ENCODE results near the gene SPACDR.
"Not testable (repeated sequence)": the region's sequence is repeated elsewhere in the genome, so short reads cannot be mapped to it uniquely, and the experiment has no call there.

SPACDR gene

DNA sequence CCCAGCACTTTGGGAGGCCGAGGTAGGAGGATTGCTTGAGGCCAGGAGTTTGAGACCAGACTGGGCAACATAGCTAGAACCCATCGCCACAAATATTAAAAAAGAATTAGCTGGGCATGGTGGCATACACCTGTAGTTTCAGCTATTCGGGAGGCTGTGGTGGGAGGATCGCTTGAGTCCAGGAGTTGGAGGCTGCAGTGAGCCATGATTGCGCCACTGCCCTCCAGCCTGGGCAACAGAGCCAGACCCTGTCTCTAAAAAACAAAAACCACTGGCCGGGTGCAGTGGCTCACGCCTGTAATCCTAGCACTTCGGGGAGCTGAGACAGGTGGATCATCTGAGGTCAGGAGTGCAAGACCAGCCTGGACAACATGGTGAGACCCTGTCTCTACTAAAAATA lies 10.2 kb downstream of the SPACDR start:
- H3K9me3 Mint-ChIP-seq, H3K27me3 Mint-ChIP-seq, H3K27ac Mint-ChIP-seq, H3K4me3 Mint-ChIP-seq, H3K36me3 Mint-ChIP-seq: not testable (repeated sequence)
- peaks cover 19% of the 10 kb centered on the region for H3K4me1 Mint-ChIP-seq

- H3K4me1 Mint-ChIP-seq = peaks cover 19% of the 10 kb centered on the region
Measured at GRCh38 chr7:100452513-100452912, 11.5 kb downstream of the SPACDR start.

DNA sequence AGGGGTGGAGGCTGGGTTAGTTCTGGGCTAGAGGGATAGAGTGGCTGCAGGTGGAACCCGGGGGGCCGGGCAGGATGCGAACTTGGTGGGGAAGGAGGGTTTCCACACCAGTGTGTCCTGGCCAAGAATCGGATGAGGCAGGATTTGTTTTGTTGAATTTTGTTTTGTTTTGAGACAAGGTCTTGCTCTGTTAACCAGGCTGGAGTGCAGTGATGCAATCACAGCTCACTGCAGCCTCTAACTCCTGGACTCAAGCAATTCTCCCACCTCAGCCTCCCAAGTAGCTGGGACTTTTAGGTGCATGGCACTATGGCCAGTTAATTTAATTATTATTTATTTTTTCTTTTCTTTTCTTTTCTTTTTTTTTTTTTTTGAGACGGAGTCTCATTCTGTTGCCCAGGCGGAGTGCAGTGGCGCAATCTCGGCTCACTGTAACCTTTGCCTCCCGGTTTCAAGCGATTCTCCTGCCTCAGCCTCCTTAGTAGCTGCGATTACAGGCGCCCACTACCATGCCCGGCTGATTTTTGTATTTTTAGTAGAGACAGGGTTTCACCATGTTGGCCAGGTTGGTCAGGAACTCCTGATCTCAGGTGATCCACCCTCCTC lies 14.8 kb downstream of the SPACDR start:
- Mint-ChIP-seq H3K27ac (no peak overlapping the region), H3K27me3 (no peaks in the 10 kb centered on the region), H3K4me3 (no peak overlapping the region)

More at GRCh38 chr7:100452513-100452912, 11.5 kb downstream of the SPACDR start:
- Mint-ChIP-seq H3K9me3 (no peaks in the 10 kb centered on the region), H3K36me3 (no peaks in the 10 kb centered on the region), H3K27me3 (no peaks in the 10 kb centered on the region), H3K4me3 (no peak overlapping the region), H3K27ac (no peak overlapping the region)

DNA sequence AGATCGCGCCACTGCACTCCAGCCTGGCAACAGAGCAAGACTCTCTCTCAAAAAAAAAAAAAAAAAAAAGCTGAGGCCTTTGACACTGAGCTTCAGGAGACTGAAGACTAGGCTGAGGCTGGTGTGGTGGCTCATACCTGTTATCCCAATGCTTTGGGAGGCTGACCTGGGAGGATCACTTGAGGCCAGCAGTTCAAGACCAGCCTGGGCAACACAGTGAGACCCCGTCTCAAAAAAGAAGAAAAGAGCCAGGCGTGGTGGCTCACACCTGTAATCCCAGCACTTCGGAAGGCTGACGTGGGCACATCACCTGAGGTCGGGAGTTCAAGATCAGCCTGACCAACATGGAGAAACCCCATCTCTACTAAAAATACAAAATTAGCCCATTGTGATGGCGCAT lies 16.7 kb downstream of the SPACDR start:
- not testable (repeated sequence) for H3K27me3 Mint-ChIP-seq, H3K36me3 Mint-ChIP-seq, H3K4me3 Mint-ChIP-seq, H3K9me3 Mint-ChIP-seq
- H3K27ac Mint-ChIP-seq = peak overlapping the region; percentile 30
- peaks cover 16% of the 10 kb centered on the region for H3K4me1 Mint-ChIP-seq

More for the DNA sequence above, 14.8 kb downstream of the SPACDR start:
- H3K36me3 Mint-ChIP-seq = no peaks in the 10 kb centered on the region
- peaks cover 15% of the 10 kb centered on the region for H3K4me1 Mint-ChIP-seq
- no peaks in the 10 kb centered on the region for H3K9me3 Mint-ChIP-seq

GRCh38 chr7:100446040-100446439 lies 18.0 kb downstream of the SPACDR start:
- Mint-ChIP-seq H3K4me3 (no peak overlapping the region), H3K27me3 (no peaks in the 10 kb centered on the region), H3K27ac (no peak overlapping the region), H3K9me3 (no peaks in the 10 kb centered on the region), H3K36me3 (no peaks in the 10 kb centered on the region), H3K4me1 (peaks cover 16% of the 10 kb centered on the region)

DNA sequence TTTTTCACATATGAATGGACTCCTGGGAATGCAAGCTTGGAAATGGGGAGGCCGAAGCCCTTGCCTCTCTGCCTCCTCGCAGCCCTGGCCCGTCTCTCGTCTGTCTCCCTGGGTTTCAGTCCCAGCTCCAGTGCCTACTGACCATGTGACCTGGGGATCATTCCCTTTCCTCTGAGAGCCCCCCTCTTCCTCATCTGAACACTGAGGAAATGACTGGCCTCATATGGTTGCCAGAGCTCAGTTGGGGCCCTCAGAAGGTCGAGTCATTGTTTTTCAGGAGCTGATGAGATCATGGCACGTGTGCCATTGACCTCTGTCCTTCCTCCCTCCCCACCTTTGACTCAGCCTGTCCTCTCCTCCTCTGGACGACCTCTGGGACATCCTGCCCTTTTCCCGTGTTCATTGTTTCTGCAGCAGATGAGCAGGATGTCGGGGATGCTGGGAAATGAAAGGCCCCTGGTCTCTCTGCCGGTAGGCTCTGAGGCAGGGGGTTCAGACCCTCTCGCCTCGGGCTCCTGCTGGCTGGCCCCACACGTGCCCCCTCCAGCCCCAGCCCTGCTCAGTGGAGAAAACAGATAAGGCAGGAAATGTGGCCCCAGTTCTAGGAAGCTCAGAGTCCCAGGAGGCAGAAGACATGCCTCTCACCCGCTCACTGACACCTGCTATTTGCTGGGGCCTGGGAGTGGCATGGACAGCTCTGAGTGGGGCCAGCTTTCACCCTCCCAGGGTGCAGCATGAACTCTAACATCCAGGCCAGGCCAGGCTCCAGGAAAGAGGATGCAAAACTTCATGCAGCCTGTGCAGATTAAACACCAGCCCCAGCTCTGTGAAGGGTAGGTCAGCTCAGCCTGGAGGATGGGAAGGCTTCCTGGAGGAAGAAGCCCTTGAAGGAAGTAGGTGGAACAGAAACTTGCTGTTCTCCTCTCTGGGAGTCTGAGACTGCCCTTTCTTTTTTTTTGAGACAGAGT lies 19.5 kb downstream of the SPACDR start:
- H3K4me3 Mint-ChIP-seq = no peak overlapping the region
- no peaks in the 10 kb centered on the region for H3K27me3 Mint-ChIP-seq
- peaks cover 12% of the 10 kb centered on the region for H3K4me1 Mint-ChIP-seq
- no peak overlapping the region for H3K27ac Mint-ChIP-seq
- H3K9me3 Mint-ChIP-seq = no peaks in the 10 kb centered on the region
- no peaks in the 10 kb centered on the region for H3K36me3 Mint-ChIP-seq

- Mint-ChIP-seq H3K4me1 (peaks cover 12% of the 10 kb centered on the region), H3K27me3 (no peaks in the 10 kb centered on the region), H3K9me3 (no peaks in the 10 kb centered on the region), H3K4me3 (no peak overlapping the region), H3K27ac (no peak overlapping the region), H3K36me3 (no peaks in the 10 kb centered on the region)
Measured at GRCh38 chr7:100443096-100443840, 20.8 kb downstream of the SPACDR start.

DNA sequence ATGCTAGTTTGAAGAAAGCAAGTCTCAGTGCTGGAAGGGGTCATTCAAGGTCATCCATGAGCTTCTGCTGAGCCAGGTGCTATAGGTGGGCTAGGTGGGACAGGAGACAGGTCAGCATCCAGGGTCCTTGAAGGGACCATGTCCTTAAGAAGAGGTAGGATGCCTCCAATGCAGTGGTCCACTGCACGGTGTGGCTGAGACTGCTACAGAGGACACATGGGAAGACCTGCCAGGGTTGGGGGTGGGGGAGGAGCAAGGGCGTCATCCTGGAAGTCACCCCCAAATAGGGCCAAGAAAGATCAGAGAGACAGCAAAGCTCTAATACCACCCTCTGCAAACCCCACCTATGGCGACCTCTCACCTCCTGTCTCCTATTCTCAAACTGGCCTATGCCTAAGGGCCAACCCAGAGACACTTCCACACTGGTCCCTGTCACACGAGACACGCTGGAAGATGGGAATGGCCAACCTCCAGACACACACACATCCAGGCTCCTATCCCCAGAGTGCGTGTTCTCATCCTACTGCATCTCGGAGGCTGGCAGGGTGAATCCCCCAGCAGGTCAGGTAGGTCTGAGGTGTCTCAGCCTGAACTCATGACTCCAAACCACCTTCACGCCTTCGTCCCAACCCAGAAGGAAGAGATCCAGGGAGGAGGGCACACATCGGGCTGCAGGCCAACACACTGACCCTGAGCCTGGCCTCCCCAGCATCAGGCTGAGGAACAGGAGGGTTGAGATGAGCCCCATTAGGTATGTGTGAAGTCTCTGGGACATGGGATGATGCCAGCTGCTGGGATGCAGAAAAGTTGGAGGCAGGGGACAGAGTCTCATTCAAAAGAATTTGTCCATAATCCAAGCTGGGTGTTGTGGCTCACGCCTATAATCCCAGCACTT lies 22.2 kb downstream of the SPACDR start:
- Mint-ChIP-seq H3K4me3 (no peak overlapping the region), H3K27me3 (no peaks in the 10 kb centered on the region), H3K36me3 (no peaks in the 10 kb centered on the region), H3K27ac (no peak overlapping the region), H3K9me3 (no peaks in the 10 kb centered on the region), H3K4me1 (peaks cover 12% of the 10 kb centered on the region)

DNA sequence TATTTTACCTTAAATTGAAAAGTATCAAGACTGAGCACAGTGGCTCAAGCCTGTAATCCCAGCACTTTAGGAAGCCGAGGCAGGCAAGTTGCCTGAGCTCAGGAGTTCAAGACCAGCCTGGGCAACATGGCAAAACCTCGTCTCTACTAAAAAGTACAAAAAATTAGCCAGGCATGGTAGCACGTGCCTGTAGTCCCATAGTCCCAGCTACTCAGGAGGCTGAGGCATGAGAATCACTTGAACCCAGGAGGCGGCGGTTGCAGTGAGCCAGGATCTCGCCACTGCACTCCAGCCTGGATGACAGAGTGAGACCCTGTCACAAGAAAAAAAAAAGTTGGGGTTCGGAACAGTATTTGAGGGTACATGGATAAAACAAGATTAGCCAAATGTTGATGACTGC lies 24.8 kb downstream of the SPACDR start:
- H3K27me3 Mint-ChIP-seq, H3K36me3 Mint-ChIP-seq, H3K4me3 Mint-ChIP-seq, H3K27ac Mint-ChIP-seq, H3K9me3 Mint-ChIP-seq: not testable (repeated sequence)
- H3K4me1 Mint-ChIP-seq = peaks cover 15% of the 10 kb centered on the region

GRCh38 chr7:100438731-100439130 lies 25.3 kb downstream of the SPACDR start:
- not testable (repeated sequence) for H3K9me3 Mint-ChIP-seq, H3K4me3 Mint-ChIP-seq, H3K27me3 Mint-ChIP-seq, H3K36me3 Mint-ChIP-seq, H3K27ac Mint-ChIP-seq
- peaks cover 15% of the 10 kb centered on the region for H3K4me1 Mint-ChIP-seq

DNA sequence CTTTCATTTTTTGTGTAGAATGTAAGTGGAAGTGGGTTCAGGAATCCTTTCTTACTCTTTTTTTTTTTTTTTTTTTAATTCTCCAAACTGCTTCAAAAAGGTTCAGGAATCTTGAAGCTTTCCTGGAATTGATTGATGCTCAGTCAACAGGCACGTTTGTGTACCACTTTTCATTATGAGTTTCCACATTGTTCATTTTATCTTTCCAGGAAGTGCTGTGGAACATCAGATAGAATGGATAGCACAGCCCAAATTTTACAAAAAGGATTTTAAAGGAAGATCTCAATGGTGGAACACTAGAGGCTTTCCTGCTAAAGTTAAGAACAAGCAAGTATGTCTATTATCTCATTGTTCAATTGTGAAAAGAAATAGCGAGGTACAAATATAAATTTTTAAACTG lies 25.9 kb downstream of the SPACDR start:
- Mint-ChIP-seq H3K9me3 (no peaks in the 10 kb centered on the region), H3K4me1 (peaks cover 19% of the 10 kb centered on the region), H3K27ac (no peak overlapping the region), H3K4me3 (peak overlapping the region; percentile 24), H3K36me3 (peaks cover 12% of the 10 kb centered on the region), H3K27me3 (no peaks in the 10 kb centered on the region)

GRCh38 chr7:100437150-100438100 lies 26.6 kb downstream of the SPACDR start:
- Mint-ChIP-seq H3K9me3 (no peaks in the 10 kb centered on the region), H3K4me1 (peaks cover 26% of the 10 kb centered on the region), H3K27me3 (no peaks in the 10 kb centered on the region), H3K27ac (no peak overlapping the region), H3K36me3 (peaks cover 12% of the 10 kb centered on the region), H3K4me3 (peak overlapping the region; percentile 19)

DNA sequence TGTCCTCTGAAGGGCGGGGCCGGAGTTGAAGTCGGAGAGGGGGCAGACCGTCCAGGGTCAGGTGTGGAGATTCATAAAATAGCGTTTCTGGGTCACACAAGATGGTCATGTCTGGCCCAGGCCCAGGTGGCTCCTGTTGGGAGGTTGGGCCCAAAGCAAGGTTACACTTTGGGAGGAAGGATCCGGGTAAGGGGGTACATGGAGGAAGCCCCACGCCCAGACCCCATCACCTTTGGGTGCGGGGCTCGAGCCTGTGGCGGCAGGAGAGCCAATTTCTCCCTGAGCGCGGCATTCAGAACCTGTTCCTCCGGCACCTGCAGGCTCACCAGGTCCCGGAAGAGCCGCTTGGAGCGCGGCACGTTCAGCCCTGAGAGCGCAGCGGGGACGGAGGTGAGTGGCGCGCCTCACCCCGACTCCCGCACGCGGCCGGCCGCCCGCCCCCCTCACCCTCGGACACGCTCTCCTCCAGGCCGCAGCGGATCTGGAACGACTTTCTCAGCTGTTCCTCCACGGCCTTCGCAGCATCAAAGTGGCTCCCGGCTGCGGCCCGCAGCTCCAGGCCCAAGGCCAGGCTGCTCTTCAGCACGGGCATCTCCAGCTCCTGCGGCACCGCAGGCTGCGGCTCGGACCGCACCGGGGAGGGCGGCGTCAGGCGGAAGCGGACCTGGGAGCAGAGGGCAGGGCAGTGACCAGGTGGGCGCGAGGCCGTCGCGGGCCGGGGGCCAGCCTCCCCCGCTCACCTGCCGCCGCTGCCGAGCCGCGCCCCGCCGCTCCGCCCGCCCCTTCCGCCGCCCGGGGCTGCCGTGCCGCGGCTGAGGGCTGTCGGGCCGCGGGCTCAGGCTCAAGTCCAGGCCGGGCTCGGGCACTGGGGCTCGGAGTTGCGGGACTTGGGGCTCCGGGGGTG lies 28.4 kb downstream of the SPACDR start:
- H3K4me1 Mint-ChIP-seq = peaks cover 39% of the 10 kb centered on the region
- H3K9me3 Mint-ChIP-seq = no peaks in the 10 kb centered on the region
- peaks cover 12% of the 10 kb centered on the region for H3K36me3 Mint-ChIP-seq
- H3K27me3 Mint-ChIP-seq = no peaks in the 10 kb centered on the region
- H3K27ac Mint-ChIP-seq = peak overlapping the region; percentile 95
- H3K4me3 Mint-ChIP-seq = peak overlapping the region; percentile 96
